GM13976 (cell line): Measurements from ENCODE around the gene HSPB1.
"Not testable (repeated sequence)": the region's sequence is repeated elsewhere in the genome, so short reads cannot be mapped to it uniquely, and the experiment has no call there.

Experiments used
- DNase-seq: peaks from one replicate; pipeline ENCODE4 v3.0.0; 2012; ENCODE audit warnings: low spot score
- in situ Hi-C: fragments of 300-500 bp; cut with MboI; formaldehyde crosslinking; loops from one replicate; pipeline ENCODE4 v1.12.0; 2022; ENCODE audit warnings: low sequenced_read_pairs, mixed read lengths, inconsistent platforms; ENCODE audit not compliant: unreplicated experiment
- TF ChIP-seq, protein P1 (sequence below): IDR thresholded peaks from 2 replicates; pipeline ENCODE4 v1.5.1; 2012; ENCODE audit warnings: borderline replicate concordance, mild to moderate bottlenecking; ENCODE audit not compliant: insufficient read depth; ENCODE audit errors: extremely low read depth, missing control alignments, control extremely low read depth

Gene HSPB1

DNA sequence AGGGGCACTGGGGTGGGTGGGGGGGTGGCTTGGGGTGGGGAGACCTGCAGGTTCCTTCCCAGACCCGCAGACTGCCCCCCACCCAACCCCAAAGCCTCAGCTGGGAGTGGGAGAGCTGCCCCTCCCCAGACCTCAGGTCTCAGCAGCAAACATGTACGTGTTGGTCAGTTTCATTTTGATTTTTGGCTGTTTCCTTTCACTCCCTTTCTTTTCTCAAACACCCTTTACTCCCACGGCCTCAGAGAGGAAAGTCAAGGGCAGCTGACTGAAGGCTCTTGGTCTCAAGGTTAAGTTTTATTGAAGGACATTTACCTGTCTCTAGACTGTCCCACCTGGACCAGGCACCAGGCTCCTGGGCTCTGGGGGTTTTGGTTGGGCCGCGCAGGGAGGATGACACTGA, 34.1 kb upstream of the HSPB1 start:
- in situ Hi-C loops: no loop called here
- peak; percentile 60 for DNase-seq

DNA sequence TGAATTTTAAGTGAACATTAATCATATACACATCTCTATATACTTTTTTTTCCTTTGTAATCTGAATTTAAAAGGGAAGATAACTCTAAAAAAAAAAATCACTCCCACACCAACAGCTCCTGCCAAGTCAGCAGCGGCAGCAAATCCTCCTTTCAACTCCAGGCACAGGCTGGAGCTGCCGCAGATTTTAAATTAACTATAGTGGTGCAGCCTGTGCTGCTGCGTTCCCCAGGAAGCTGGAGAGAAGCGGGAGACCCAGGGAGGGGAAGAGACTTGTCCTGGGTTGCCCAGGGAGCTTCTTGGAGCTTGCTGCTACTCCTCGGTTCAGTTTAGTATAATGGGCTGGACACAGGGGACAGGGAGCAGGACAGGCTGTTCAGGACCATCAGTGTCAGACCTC, 32.6 kb upstream of the HSPB1 start:
- DNase-seq: no peak
- in situ Hi-C loops: no loop called here
- TF ChIP-seq, protein P1, sequence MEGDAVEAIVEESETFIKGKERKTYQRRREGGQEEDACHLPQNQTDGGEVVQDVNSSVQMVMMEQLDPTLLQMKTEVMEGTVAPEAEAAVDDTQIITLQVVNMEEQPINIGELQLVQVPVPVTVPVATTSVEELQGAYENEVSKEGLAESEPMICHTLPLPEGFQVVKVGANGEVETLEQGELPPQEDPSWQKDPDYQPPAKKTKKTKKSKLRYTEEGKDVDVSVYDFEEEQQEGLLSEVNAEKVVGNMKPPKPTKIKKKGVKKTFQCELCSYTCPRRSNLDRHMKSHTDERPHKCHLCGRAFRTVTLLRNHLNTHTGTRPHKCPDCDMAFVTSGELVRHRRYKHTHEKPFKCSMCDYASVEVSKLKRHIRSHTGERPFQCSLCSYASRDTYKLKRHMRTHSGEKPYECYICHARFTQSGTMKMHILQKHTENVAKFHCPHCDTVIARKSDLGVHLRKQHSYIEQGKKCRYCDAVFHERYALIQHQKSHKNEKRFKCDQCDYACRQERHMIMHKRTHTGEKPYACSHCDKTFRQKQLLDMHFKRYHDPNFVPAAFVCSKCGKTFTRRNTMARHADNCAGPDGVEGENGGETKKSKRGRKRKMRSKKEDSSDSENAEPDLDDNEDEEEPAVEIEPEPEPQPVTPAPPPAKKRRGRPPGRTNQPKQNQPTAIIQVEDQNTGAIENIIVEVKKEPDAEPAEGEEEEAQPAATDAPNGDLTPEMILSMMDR: no peak

More for the DNA sequence above, 34.1 kb upstream of the HSPB1 start:
- TF ChIP-seq, protein P1: no peak

DNA sequence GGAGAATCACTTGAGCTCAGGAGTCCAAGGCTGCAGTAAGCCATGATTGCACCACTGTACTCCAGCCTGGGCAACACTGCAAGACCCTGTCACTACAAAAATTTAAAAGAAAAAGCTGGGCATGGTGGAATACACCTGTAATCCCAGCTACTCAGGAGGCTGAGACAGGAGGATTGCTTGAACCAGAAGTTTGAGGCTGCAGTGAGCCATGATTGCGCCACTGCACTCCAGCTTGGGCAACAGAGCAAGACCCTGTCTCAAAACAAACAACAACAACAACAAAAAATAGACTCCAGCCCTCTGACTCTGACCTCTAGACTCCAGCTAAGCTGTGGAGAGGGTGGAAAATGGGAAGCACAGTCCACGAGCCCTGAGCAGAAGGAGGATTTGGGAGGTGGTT, 31.1 kb upstream of the HSPB1 start:
- in situ Hi-C loops, DNase-seq: not testable (repeated sequence)

DNA sequence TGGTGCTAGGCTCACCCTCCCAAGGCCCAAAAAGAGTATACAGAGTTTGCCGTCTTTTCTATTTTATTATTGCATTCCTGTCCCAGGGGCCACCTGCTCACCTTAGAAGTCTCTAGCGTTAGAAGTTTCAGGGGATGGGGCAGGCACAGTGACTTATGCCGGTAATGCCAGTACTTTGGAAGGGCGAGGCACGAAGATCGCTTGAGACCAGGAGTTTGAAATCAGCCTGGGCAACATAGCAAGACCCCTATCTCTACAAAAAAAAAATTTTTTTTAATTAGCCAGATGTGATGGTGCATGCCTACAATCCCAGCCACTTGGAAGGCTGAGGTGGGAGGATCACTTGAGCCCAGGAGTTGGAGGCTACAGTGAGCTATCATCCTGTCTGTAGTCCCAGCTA, 30.3 kb upstream of the HSPB1 start:
- DNase-seq: no peak
- TF ChIP-seq, protein P1: no peak
- in situ Hi-C loops: no loop called here

DNA sequence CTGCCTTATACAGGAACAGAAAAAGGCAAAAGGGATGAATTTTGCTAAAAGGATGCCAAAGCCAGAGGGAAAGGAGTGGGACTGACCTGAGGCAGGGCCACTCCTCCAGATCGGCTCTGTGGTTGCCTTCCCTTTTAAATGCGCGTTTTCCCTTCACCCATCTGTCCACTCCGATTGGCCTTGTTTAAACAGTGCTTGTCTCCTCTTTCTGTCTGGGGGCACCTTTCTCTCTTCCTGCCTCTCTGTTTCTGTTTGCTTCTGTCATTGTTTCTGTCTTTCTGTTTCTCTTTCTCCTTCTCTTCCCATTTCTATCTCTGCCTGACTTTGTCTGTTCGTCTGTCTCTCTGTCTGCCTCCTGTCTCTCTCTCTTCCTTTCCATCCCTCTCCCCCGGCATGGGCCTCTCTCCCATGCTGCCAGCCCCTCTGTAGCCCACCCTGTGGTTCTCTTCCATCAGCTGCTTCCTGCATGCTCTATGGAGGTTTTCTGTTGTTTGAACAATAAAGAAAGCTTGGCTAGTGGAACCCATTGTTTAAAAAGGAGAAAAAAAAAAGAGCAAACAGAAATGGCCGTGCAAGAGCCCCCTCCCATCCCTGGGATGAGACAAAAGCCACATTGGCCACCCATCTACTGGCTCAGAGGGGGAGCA, 29.5 kb upstream of the HSPB1 start:
- in situ Hi-C loops: no loop called here
- TF ChIP-seq, protein P1: no peak
- no peak for DNase-seq

DNA sequence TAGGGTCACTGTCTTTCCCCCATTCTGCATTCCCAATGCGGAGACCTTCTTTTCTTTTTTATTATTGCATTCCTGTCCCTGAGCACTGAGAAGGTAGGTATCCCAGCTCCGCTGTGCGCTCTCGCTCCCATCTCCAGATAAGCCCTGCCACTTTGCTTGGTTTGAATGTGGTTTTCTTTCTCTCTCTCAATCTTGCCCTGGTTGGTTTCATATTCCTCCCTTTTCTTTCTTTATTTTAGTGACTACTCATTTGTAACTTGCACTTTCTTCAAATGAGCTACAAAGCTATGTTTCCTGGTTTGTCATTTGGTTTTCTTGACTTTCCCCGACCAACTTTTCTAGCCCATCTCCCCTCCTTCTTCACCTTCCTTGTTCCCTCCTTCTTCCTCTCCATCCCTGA, 29.0 kb upstream of the HSPB1 start:
- TF ChIP-seq, protein P1: no peak
- in situ Hi-C loops: no loop called here
- no peak for DNase-seq

DNA sequence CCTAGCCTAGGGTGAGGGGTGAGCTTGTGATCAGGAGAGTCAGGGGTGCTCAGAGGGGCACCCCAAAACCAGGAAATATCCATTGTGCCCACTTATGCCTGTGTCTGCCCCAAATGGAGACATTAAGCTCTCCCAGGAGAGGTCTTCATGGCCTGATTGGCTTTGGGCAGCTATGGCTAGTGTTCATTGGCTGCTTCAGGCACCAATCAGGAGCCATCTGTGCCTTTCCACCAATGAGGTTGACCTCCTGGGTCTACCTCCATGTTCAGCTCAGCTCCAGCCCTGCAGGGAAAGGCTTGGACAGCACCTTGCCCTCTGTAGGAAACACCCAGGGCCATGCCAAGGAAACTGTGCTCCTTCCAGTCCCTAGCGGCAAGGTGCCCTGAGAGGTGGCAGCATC, 23.9 kb upstream of the HSPB1 start:
- TF ChIP-seq, protein P1: no peak
- DNase-seq: no peak
- in situ Hi-C loops: no loop called here
